LNCAP (cell line): Measurements from ENCODE around the gene ARHGEF39.

ENCODE experiments used
- TF ChIP-seq, protein P1 (sequence below): fragments of 450-650 bp; IDR thresholded peaks from 2 replicates; pipeline ENCODE4 v1.5.1; 2017; ENCODE audit warnings: mild to moderate bottlenecking

ARHGEF39 gene

DNA sequence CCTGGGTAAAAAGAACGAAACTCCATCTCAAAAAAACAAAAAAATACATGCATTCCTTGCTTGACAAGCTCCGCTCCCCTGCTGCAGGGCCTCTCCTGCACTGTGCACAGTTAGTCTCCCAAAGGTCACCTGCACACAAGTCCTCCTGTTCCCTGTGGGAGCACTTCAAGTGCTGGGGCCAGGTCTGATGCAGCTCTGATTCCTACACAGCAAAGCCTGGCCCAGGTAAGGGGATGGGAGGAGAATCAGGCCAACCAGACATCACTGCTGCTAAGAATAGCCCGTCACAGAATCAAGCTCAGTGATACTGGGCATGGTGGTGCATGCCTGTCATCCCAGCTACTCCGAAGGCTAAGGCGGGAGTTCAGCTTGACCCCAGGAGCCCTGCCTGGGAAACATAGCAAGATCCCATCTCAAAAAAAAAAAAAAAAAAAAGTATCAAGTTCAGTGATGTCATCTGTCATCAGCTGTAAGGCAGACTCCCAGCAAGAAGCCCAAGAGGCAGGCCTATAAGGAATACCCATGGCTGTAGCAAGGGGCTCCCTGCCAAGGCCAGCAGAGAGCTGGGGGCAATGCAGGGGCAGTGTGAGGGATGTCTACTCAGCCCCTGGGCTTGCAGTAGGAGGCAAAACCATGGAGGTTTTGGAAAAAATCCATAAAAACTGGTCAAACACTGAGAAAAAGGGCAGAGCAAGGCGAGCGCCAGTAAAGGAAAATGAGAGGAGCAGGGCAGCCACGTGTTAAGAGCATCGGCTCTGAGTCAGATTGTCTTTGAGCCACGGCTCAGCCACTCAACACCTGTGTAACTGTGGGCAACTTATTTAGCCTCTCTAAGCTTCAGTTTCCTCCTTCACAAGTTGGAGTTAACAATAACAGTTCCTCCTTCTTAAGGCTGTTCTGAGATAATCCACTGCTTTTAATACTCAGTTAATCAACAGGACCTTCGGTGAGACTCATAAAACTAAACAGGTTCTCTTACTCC is 21.5 kb upstream of the ARHGEF39 start:
- TF ChIP-seq, protein P1, sequence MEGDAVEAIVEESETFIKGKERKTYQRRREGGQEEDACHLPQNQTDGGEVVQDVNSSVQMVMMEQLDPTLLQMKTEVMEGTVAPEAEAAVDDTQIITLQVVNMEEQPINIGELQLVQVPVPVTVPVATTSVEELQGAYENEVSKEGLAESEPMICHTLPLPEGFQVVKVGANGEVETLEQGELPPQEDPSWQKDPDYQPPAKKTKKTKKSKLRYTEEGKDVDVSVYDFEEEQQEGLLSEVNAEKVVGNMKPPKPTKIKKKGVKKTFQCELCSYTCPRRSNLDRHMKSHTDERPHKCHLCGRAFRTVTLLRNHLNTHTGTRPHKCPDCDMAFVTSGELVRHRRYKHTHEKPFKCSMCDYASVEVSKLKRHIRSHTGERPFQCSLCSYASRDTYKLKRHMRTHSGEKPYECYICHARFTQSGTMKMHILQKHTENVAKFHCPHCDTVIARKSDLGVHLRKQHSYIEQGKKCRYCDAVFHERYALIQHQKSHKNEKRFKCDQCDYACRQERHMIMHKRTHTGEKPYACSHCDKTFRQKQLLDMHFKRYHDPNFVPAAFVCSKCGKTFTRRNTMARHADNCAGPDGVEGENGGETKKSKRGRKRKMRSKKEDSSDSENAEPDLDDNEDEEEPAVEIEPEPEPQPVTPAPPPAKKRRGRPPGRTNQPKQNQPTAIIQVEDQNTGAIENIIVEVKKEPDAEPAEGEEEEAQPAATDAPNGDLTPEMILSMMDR: no peak

DNA sequence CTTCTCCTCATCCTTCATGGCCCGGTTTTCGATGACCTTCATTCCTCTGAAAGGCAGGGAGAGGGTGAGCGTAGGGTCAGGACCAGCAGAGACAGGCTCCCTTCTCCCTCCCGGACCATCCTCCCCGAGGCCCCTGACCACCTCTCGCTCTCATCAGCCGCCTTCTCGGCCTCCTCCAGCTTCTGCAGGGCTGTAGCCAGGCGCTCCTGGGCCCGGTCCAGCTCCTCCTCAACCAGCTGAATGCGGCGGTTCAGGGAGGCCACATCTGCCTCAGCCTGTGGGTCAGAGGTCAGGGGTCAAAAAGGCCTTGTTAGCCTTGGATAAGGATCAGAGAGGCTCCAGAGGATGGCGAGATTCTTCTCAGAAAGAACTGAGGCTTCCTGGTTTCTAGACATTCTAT is 20.5 kb upstream of the ARHGEF39 start:
- TF ChIP-seq, protein P1: no peak

DNA sequence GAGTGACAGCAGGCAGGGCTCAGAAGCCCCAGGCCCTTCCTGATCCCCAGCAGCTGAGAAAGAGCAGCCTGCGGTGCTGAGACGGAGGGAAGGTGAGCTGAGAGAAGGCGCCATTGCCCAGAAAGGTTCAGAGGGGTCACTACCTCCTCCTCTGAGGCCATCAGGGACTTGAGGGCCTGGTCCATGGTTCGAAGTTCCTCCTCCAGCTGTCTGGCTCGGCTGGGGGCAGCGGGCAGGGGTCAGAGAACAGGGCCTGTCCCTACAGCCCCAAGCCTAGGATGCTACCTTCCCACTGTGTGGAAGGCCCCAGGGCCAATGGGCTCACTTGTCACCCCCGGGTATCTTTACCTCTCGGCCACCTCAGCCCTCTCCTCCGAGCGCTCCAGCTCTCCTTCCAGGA is 19.9 kb upstream of the ARHGEF39 start:
- TF ChIP-seq, protein P1: no peak

DNA sequence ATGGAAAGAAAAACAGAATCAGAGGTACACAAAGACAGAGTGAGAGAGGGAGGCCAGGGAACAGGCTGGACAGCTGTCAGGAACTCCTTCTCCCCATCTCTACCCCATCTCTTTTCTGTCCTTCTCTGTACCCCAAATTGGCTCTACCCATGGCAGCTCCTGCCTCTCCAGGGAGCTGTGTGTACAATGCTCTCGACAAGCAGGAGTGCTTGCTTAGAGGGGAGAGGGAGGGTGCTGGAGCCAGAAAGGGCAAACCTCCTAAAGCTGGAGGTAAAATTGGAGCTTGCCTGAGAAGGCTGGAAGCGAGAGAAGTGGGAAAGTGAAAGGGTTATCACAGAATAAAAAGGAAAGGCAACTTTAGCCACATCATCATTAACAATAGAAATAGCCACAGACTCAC is 18.3 kb upstream of the ARHGEF39 start:
- TF ChIP-seq, protein P1: no peak

DNA sequence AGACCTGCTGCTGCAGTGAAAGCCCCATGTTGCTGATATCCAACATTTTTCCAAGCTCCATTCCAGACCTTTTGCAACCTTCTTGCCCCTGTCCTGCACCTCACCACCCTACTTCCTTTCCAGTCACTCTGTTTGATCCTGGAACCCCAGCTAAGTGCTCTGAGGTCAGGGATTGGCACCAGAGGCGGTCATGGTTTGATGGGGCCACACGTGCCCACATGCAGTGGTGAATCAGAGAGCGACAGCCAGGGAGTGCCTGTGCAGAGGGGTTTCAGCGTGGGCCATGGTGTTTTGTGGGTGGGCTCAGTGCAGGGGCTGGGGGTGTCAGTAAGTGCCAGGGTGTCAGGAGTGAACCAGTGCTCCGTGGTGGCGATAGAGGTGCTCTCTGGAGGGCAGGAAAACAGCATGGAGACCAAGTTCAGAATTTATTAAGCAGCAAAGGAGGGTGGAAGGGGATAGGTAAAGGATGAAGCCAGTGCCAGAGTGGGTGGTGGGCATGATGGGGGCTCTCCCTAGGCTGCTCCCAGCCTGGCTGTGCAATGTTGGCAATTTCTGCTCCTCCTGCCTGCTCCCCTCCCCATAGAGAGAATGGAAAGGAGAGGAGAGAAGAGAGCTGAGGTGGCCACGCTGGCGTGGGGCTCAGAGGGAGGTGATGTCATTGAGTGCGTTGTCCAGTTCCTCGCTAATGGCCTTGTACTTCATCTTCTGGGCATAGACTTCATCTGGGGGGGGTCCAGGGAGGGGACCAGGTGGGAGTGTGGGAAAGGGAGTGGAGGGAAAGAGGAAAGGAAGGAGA is 17.7 kb upstream of the ARHGEF39 start:
- TF ChIP-seq, protein P1: no peak

DNA sequence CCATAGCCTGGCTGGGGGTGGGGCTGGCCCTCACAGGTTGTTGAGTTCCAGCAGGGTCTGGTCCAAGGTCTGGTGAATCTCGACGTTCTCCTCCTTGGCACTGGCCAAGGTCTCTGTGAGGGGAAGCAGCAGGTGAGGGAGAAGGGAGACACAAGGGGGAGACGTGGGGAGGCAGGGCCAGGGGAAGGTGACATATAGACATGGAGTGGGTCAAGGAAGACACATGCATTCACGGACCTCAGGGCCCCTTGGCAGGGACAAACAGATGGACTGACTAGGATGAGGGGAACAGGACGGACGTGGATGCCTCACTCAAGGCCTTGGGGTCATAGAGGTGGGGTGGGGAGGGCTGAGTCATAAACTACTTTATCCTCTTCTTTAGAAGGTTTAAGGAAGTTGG is 17.1 kb upstream of the ARHGEF39 start:
- TF ChIP-seq, protein P1: no peak

DNA sequence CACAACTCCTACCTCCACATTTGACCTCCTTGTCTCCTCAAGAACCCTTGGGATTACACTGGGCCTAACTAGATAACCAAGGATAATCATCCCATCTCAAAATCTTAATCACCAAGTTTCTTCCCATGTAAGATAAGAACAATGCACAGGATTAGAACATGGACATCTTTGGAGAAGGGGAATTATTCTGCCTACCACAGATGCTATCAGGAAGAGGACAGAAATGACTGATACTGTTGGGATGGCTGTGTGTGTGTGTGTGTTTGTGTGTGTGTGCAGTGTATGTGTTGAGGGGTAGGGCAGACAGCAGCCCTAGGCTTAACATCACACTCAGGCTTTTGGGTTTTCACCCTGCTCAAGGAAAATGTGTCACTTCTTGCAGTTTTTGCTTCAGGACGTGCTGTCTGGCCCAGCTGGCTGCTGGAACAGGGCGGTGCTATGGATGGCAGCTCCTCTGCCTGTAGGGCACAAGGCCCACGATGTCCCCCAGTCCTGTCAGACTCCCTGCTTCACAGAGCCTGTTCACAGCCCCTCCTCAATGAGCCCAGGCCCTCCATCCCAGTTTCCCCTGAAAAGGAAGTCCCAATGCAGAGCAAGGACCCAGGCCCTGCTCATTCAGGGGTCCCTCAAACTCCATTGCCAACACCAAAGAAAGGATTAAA is 16.5 kb upstream of the ARHGEF39 start:
- TF ChIP-seq, protein P1: no peak
